OCI-LY1 (cell line): ENCODE data around the gene CCDC138.

Source experiments
- EZH2 ChIP-seq: fragments of 200-600 bp; sonication (generic), shearing (Covaris generic); IDR thresholded peaks from 2 replicates; pipeline ENCODE4 v1.8.0; 2017; ENCODE audit warnings: borderline replicate concordance, mixed run types, mild to moderate bottlenecking, antibody characterized with exemption, low read length, moderate library complexity, mixed read lengths
- TF ChIP-seq, protein P1 (sequence below): fragments of 200-600 bp; sonication (generic), shearing (Covaris generic); IDR thresholded peaks from 2 replicates; pipeline ENCODE4 v1.5.1; 2017; ENCODE audit warnings: mild to moderate bottlenecking, antibody characterized with exemption, low read length, moderate library complexity, mixed read lengths

DNA sequence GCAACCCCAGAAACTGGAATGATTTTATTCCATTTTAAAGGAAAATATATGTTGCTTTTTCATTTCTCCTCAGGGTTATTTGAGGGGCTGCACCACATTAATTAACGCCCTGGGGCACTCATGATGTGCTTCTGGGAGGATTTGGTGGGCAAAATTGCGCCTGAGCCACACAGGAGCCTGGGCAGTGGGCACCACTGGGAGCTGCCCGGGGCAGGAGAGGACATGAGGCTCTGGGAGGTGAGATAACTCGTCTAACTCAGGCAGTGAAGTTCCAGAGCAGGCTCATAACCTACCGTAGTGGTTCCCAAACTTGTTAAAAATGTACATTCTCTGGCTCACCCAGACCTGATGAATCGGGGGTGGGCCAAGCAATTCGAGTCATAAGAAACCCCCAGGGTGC lies 134.1 kb downstream of the CCDC138 start:
- TF ChIP-seq, protein P1, sequence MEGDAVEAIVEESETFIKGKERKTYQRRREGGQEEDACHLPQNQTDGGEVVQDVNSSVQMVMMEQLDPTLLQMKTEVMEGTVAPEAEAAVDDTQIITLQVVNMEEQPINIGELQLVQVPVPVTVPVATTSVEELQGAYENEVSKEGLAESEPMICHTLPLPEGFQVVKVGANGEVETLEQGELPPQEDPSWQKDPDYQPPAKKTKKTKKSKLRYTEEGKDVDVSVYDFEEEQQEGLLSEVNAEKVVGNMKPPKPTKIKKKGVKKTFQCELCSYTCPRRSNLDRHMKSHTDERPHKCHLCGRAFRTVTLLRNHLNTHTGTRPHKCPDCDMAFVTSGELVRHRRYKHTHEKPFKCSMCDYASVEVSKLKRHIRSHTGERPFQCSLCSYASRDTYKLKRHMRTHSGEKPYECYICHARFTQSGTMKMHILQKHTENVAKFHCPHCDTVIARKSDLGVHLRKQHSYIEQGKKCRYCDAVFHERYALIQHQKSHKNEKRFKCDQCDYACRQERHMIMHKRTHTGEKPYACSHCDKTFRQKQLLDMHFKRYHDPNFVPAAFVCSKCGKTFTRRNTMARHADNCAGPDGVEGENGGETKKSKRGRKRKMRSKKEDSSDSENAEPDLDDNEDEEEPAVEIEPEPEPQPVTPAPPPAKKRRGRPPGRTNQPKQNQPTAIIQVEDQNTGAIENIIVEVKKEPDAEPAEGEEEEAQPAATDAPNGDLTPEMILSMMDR, result no peak
- no peak for TF ChIP-seq EZH2
